Activated CD4-positive, alpha-beta T cell treated with anti-CD3 and anti-CD28 coated beads for 4 hours (primary cell): Measurements from ENCODE around the gene PKDREJ.
"Not testable (repeated sequence)": the region's sequence is repeated elsewhere in the genome, so short reads cannot be mapped to it uniquely, and the experiment has no call there.

Experiments used
- DNase-seq, 2 donors: peaks; one replicate each; pipeline ENCODE4 v3.0.0-alpha.2; 2020

Gene PKDREJ

DNA sequence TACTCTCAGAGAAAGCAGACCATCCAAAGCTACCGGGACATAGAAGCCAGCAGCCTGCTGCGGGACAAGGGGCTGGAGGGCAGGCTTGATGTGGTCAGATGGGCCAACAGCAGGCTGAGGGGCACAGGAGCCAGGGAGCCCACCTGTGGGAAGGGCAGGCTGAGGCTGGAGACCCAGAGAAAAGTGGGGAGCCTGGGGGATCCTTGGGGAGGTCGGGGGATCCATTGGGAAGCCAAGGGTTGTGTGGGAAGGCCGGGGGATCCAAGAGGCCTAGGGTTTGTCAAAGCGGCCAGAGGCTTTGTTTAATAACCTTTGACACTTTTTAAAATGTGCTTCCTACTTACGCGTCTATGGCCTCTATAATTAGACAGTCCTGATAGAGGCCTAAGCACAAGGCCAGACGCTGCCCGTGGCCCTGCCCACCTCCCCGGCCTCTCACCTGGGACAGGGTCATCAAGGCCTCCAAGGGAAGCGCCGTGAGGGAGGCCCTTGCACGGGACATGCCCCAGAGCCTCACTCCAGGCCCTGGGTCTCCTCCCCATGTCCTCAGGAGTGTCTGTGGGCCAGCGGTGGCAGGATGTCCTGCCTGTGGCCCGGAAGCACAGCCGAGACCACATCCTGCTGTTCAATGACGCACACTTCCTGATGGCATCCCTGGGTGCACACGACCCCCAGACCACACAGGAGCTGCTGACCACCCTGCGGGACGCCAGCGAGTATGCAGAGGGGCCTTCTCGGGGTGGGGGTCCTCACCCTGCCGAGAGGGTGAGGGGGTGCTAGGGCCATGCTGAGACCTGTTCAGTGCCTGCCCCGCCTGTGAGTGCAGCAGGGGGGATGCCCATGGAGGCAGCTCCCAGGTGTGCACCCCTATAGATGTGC, 25.0 kb upstream of the PKDREJ start:
- no peak for DNase-seq

DNA sequence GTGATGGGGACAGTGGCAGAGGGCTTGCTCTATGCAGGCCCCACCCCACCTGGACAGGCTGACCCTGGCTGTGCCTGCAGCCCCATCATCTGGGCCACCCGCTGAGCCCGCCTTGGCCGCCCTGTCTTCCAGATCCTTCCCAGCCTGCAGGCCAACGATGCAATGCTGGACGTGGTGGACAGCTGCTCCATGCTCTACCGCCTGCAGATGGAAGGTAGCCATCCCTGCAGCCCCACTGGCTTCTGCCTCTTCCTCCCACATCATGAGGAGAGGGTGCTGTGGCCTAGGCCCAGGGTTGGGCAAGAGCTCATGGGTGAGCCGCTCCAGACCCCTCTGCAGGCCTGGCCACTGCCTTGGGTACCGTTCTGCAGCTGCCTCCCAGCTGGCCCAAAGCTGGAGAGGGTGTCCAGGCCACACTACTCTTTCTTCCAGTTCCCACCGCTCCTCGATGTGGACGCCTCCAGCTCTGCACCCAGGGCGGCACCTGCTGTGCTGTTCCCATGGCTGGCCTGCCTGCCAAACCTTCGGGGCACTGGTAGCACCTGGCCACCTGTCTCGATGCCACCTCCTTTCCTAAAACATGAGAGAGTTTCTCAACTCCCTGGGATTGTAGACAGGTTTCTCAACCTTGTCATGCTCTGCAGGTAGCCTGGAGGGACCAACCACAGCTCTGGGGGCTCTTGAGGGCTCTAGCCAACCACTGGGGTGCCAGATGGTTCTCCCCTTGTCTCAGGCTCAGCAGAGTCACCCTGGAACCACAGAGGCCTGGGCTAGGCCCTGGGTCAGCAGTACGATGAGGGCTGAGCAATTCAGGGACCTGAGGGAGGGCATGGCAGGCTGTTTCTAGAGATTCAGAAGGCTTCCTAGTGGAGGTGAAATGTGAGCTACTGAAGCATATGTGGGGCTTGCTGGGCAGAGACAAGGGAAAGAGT, 24.1 kb upstream of the PKDREJ start:
- DNase-seq, result no peak

DNA sequence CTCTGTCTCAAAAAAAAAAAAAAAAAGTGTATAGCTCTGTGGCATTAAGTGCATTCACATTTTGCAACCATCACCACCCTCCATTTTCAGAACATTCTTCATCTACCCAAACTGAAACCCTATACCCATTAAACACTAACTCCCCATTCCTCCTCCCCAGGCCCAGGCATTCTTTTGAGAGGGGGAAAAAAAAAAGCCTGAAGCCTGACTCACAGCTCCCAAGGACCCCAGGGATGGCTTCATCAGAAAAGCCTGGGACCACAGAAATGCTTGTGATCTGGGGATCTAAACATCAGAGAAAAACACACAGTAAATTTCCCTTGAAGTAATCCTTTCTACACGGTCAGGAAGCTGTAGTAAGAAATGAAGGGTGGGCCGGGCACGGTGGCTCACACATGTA, 22.9 kb upstream of the PKDREJ start:
- DNase-seq, result no peak

DNA sequence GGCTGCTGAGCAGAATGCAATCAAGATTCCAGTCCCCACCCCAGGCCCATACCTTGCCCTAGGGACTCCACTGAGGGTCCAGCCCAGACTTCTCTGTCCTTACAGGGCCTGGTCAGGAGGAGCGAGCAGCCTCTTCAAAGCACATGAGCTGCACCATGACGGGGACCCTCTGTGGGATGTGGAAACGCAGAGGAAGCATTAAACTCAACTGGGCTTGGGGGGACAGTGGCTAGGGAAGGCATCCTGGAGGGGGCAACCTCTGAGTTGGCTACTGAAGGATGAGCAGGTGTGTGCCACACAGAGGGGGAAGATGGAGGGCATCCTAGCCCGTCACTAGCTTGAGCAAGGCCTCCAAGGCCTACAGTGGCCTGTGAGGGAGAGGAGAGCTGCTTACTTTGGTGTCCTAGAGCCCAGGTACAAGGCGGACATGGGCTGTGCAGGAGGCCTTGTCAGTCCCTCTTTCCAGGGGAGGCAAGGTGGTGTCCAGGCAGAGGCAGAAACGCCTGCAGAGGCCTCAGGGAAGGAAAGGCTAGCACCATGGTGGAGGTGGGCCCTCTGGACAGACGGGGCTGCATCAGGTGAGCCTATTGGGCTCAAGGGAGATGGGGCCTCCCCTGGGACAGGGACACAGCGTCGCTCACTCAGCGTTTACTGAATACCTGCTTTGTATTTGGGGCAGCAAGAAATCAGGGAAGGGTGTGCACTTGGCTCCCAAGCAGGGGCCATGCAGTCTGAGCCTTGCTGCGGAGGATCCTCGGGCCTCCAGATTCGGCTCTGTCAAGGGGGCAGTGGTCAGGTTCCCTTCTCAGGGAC, 18.9 kb upstream of the PKDREJ start:
- DNase-seq, result no peak

DNA sequence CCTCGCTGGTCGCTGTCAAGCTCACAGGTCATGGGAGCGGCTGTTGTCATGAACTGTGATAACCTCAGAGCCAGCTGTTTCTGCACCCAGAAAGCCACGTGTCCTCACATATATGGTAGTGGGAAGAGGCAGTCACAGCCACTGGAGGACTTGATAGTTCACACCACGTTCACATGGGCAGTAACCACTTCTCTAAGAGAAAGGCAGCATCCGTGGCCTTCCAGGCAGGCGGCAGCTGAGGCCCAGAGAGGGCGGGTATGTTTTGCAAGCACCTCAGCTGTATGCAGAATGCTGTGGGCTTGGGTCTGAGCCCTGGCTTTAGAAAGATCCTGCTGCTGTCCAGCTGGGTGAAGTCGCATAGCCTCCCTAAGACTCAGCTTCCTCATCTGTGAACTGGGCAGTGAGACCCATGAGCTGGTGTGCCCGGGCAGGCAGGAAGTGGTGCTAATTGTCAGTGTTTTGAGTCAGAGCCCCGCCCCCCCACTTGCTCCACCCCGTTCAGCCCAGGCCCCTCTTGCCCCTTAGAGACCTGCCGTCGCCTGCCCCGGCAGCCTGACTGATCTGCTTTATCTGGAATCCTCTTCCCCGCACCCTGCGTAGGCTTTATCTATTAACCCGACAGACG, 18.0 kb upstream of the PKDREJ start:
- no peak for DNase-seq

DNA sequence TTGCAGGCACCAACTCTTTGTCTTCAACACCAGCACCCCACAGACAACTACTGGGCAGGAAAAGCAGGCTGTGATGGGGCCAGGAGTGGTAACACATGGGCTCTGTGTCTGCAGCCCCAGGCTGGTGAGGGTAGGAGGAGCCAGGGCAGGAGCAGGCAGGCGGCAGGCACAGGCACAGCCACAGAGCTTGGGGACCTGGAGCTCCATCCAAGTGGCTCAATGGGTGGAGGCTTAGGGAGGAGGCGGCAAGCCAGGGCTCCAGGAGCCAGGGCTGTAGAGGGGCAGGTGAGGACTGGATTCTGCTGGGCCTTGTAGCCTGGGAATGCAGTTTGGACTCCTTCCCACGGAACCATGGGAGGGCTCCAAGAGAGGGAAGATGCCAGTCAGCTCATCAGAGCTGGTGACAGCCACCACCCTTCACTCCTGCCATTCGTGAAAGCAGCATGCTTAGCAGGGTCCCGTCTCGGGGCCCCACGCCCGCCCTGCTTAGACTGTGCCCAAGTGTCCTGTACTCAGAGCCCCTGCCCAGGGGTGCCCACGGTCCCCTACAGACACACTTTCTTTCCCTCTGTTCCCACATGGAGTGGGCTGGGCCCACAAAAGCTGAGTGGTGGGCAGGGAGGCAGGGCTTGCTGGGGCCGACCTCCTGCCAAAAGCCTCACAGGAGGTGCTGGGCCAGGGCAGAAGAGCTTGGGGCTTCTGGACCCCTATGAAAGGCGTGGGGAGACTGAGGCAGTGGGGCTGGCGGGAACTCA, 17.1 kb upstream of the PKDREJ start:
- DNase-seq, result no peak

DNA sequence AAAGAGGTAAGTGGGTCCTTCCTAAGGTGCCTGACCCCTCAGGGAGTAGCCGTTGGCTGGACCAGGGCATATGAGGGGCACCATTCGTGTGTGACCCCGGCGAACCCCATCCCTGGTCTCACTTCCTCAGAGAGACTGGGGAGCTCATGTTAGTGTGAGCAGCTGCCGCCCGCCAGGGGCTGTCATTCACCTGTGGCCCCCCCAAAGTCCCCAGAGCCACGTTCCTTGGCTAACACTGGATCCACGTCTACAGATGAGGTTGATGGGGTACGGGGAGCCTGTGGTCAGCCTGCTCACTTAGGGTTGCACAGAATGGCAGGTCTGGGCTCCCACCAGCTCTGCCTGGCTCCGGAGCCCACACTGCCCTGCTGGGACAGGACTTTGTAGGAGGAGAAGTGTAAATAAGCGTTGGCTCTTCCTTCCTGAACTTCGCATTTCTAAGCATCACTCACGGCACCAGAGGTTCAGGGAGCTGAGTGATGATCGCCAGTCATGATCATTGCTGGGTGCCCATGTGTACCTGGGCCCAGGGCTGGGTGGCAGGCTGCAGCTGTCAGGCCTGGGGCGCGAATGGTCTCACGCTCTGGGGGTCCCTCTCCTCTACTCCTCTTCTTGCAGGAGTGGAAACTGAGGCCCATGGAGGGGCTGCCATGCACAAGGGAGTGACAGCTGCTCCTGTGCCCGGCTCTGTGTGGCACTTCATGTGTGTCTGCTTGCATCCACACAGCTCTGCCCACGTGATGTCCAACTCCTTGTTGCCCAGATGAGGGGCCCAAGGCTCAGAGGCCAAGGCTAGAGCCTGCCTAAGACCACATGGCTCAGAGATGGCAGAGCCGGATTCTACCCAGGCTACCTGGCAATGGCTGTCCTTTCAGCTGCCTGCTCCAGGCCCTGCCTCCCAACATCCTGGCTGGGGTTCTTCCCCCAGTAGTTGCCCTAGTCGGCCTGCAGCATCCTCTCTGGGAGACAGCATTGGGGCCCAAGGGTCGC, 15.8 kb upstream of the PKDREJ start:
- DNase-seq, result no peak

DNA sequence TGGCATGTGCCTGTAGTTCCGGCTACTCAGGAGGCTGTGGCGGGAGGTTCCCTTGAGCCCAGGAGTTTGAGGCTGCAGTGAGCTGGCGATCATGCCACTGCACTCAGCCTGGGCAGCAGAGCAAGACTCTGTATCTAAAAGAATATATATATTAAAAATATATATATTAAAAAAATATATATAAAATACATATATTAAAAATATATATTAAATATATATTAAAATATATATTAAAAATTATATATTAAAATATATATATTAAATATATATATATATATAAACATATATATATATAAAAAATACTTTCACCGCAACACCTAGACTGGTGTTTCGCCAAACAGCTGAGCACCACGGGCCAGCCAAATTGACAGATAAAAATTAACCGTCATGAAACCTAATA, 13.4 kb upstream of the PKDREJ start:
- DNase-seq, result no peak

DNA sequence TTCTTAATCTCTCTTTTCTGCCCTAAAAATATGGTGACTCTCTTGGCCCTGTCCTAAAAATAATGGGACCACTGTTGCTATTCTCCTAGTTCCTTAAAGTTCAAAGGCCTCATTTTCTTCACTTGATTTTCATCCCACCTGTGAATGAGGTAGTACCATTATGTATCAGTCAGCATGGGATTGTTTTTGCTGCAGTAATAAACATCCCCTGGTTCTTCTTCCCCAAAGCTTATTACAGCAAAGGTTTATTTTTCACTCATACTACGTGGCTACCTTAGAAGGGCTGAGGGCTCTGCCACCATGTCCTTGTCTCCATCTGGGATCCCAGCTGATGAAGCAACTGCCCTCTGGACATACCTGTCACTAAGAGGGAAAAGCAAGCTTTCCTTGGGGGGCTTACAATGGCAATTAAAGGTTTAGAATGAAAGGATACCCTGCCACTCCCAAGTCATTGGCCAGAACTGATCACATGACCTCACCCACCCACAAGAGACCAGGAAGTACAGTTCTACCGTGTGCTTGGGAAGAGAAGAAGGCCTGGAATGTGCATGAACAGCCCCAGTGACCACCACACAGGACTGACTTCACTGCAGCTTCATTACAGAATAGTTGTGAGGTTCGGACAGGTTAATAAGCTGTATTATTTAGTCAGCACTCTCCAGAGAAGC, 12.4 kb upstream of the PKDREJ start:
- DNase-seq, result no peak

DNA sequence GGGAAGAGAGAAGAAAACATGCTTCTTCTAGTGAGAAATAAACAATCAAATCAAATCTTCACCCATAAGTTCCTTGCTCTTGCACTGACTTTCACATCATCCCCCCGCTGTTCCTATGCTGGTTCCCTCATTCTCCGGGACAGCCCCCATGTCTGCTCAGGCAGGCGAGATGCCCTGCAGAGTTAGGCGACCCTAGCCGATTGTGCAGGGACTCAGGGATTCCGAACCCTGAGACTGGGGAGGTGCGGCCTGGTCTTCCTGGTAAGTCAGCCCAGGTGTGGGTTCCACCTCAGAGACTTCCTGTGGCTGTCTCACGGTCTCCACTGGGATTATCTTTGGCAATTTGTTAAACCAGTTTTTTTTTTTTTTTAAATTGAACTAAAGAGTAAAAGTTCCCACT, 11.2 kb upstream of the PKDREJ start:
- DNase-seq, result no peak

DNA sequence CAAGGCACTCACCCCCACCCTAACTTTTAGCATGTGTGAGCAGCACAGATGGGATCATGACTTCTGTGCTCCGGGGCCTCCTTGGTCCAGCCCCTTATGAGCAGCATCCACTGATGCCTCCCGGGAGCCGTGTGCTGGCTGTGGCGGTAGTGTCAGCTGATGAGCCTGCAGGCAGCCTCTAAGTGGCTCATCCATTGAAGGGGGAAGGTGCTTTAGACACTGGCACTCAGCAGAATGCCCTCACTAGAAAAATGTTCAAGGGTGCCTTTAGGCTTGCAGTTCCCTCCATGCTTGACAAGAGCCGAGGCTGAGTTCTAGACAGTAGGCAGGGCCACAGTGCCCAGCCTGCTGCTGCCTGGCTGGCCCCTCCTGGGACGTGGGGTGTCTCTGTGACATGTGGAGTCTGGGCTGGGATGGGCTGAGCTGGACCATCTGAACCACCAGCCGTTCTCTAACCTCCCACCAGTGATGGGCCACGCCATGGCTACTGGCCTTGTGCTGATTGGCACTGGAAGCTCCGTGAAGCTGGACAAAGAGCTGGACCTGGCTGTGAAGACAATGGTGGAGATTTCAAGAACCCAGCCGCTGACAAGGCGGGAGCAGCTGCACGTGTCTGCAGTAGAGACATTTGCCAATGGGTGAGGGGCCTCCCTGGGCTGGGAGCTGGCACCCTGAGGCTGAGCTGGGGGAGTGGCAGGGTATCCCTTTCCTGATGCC, 10.4 kb upstream of the PKDREJ start:
- DNase-seq, result no peak

DNA sequence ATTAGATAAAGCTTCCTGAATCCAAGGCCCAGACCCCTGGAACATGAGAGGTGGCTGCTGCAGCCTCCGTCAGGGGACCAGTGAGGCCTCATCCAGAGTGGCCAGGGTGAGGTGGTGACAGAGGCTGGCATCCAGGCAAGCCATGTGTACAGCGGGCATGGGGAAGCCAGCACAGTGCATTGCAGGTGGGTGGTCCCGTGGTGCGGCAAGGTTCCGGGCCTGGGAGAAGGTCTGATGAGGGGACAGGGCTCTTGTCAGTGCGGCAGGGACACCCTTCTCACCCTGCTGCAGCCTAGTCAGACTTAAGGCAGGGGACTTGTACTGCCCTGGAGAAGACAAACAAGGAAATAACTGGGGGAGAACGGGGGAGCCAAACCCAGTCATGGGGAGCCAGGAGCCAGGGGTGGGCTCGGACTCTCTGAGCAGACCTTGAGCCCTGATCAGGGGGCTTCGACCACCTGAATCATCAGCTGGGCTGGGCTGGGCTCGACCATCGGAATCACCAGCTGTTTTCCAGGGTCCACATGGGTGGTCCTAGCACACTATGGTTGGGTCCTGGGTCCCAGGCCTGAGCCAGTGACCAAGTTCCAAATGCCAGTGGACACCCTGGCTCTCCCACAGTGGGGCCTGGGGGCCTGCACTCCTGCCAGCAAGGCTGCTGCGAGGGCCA, 9.8 kb upstream of the PKDREJ start:
- no peak for DNase-seq

DNA sequence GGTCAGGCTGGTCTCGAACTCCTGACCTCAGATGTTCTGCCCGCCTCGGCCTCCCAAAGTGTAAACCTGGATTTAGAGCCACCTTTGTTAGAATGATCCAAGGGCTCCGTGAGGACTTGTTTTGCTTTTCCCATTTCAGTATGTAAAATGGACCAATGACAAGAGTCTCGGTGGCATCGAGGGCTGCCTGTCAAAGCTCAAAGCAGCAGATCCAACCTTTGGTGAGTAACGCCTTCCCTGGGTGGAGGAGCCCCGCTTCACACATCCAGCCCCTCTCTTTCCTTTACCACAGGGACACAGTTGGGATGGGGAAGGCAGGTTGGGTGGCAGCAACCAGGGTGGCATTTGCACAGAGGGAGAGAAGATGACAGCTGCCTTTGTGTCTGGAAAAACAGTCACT, 9.1 kb upstream of the PKDREJ start:
- DNase-seq, result no peak

DNA sequence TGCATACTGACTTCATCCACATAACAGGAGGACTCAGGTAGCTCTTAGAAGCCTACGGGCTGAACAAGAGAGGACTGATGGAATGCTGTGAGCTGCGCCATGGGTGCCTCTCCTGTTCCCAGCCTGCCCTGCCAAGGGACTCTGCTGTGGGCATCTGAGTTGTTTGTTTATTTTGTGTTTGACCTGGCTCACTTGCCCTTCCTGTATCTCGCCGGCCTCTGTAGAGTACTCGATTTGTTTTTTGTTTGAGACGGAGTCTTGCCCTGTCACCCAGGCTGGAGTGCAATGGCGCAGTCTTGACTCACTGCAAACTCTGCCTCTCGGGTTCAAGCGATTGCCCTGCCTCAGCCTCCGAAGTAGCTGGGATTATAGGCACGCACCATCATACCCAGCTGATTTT, 6.4 kb upstream of the PKDREJ start:
- no peak for DNase-seq

DNA sequence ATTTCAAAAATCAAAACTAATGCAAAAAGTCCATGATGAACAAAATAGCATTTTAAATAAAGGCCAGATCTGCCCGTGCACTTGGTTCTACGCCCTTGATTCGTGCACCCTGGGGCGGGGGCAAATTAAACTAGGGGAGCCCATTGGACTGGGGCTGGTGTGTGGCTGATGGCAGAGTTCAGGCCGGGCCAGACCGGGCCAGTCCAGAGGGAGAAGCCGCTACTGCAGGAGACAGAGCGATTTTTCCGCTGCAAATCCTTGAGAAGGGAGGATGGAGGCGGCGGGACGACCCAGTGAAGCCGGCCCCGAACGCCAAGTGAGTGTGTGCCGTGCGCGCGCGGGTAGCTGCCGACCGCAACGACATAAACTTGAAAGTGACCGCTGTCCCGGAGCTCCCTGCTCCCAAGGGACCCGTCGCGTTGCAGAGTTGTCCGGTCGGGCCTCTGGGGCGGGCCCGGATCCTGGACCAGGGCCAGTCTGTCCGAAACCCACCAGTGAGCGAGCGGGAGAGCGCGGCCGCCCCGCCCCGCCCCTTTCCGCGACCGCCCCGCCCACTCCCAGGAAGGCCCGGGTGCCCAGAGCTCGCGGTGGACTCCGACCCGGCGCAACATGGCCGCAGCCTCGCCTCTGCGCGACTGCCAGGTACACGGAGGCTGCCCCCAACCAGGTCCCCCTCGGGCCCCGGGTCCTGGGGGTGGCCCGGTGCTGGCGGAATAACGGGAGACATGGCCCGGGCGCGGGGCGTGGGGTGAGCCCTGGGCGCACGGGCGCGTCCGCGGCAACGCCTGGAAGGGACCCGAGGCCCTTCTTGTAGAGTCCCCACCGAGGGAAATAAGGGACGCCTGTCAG, 4.5 kb upstream of the PKDREJ start, which contains the start of gene TTC38:
TTC38 (plus strand) TSS at position 578 of the 849 bp plus-strand sequence; CDS start at position 610, 32 bp downstream.
- DNase-seq, result peak; percentile 33 to 41

DNA sequence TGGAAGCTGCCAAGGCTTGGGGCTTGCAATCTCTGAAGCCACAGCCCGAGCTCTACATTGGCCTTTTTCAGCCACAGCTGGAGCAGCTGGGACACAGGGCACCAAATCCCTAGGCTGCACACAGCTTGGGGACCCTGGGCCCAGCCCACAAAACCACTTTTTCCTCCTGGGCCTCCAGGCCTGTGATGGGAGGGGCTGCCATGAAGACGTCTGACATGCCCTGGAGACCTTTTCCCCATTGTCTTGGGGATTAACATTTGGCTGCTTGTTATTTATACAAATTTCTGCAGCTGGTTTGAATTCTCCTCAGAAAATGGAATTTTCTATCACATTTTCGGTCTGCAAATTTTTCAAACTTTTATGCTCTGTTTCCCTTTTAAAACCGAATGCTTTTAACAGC, 2.5 kb upstream of the PKDREJ start:
- not testable (repeated sequence) for DNase-seq

DNA sequence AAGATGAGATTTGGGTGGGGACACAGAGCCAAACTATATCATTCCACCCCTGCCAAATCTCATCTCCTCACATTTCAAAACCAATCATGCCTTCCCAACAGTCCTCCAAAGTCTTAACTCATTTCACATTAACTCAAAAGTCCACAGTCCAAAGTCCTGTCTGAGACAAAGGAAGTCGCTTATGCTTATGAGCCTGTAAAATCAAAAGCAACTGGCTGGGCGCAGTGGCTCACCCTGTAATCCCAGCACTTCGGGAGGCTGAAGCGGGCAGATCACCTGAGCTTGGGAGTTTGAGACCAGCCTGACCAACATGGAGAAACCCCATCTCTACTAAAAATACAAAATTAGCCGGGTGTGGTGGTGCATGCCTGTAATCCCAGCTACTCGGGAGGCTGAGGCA, 1.4 kb upstream of the PKDREJ start:
- DNase-seq, result not testable (repeated sequence)
